CD4-positive, alpha-beta T cell treated with Interleukin-6 for 4 hours (primary cell): ENCODE data around the gene TBX4.

Source experiments
- DNase-seq: peaks from one replicate; pipeline ENCODE4 v3.0.0-alpha.2; 2020; ENCODE audit warnings: mixed read lengths

The TBX4 gene

DNA sequence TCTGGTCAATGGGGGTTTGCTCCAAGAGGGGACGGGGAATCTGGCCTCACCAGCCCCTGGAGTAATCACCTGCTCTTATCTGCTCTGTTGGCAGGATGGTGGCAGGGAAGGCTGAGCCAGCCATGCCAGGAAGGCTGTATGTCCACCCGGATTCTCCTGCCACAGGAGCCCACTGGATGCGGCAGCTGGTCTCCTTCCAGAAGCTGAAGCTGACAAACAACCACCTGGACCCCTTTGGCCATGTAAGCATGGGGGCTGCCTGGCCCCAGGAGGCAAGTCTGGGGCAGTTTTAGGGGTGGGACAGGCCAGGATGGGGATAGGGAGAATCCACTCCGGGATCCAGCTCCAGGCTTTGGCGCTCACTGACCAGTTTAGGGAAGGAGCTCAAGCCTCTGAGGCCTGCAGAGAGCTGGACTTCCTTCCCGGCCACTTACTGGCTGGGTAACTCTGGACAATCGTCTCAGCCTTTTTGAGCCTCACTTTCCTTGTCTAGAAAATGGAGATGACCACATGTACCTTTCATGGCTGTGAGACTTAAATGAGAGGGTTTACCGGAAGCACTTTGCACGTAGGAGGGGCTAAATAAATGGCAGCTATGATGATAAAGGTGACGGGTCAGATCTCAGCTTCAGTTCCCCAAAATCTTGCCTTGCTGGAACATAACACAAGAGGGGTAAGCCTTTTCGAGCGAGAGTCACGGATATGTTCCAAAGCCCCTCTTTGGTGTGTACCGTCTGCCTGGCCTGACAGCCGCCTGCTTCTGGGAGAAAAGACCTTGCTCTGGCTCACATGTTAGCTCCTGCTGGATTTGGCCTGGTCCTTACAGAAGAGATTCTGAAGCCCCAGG, 15.4 kb downstream of the TBX4 start:
- DNase-seq: no peak

DNA sequence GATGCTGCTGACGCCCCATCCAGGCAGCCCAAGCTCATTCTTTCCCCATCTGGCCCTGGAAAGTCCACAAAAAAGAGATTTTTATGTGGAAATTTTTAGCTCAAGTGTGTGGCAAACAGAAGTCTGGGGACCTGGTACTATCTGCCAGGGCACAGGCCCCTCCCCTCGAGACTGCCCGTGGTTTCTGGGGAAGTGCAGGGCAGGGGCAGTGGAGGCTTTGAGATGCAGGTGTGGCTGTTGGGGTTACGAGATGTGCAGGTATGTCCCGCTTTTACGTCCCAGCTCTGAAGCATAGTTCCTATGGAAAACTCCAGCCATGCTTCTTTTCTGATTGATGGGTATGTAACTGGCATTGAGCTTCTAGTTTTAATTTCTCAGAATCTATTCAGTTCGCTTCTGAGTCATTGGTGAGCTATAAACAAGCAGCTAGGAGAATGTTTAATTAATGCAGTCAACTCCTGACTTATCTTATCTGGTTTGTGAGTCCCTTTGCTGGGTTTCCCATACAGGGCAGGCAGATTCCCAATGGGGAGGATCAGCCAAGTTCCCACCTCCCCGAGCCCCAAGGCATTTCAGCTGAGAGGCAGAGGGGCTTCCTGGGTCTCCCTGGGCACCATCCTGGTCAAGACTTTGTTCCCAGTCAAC, 16.2 kb downstream of the TBX4 start:
- DNase-seq: no peak

DNA sequence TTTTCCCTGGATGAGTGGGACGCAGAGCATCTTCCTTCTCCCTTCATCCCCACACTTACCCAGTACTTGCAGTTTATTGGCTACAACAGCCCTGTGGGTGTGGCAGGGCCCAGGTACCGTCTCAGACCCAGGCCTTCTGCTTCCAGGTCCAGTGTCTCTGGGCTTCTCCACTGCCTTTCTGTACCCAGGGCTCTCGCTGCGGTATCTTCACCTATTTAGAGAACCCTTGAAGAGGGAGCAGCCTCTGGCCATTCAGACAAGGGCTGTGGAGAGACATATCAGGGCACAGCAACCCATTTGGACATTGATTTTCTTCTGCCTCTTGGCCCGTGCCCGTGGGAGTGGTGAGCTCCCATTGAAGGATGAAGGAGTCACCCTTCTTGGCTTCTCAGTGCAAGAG, 17.3 kb downstream of the TBX4 start:
- DNase-seq: no peak

DNA sequence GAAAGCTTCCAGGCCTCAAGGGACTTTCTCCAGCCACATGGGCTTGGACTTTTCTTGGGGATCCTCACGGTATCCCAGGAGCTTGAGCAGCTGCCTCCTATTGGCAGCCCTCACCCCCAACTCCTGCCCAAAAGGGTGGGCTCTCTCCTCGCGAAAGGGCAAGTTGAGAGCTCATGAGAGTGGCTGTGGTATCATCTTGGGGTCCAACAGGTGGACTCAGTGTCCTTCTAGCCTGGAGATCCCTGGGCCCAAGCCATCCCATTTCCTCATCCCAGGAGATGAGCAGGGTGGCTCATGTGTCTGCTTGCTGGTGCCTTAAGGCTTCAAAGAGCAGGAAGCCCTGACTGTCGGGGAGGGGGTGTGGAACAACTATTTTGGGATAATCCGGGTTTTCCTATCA, 17.7 kb downstream of the TBX4 start:
- no peak for DNase-seq

DNA sequence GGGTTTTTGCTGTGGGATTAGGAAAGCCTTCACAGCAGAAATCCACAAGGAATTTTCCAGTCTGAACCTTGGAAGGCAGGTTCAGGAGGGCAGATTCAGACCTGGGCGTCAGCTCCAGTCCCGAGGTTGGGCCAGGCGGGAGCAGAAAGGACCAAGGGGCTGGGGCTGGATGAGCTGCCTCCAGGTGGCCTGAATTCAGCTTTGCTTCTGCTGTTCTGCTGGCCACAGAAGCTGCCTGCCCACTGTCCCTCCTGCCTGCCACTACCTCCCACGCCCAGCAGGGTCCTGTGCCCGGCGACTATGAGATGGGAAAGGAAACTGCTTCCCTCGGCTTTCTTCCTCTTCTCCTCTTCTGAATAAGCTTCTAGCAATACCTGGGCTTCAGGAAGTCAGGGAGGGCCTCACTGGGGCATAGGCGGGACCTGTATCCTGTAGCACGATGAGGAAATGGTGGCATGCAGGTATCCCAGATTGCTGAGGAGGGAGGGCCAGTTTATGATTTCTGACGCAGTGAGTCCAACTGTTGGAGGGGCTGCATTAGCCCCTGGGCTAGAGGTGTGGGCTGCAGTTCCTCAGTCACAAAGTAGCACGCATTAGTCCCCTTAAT, 18.4 kb downstream of the TBX4 start:
- DNase-seq: no peak

DNA sequence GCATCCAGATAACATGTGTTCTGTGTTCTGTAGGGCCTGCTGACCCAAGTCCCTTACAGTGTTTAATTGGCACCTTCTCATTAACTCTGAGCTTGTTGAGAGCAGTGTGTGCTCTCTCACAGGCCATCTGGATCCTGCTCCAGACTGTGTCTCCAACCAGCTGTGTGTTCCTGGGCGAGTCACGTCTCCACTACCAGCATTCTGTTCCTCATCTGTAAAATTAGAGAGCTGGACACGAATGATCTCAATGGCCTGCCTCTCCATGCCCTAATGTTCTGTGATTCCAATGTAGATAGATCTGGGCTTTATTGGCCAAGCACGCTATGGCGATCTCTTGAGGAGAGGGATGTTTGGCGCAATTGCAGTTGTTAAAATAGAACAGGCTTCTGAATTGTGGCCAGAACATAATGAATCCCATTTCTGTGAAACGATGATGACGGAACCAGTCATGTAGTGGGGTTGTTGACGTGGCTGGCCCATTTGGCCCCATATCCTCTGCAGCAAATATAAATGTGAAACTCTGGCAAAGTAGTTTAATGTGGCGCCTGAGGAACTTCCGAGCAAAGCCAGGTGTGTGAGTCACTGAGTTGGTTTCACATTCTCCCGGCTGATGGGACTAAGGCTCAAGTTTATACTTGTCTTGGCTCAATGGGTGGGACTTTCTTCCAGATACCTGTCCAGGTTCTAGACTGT, 22.2 kb downstream of the TBX4 start:
- no peak for DNase-seq

DNA sequence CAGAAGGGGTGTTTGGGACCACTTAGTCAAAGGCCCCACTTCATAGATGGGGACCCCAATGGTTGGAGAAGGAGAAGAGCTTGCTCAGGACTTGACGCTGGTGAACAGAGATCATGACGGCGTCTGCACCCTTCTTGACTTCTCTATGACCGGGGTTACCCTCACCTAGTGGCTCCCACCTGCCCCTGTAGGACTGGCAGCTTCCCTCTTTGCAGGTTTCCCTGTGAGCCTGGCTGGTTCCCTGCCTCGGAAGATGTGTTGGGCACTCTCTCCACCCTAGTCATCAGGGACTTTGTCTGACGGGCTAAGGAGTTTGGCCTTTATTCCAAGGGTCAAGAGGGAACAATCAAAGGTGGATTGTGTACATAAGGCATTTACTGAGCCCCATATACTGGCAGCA, 22.7 kb downstream of the TBX4 start:
- DNase-seq: no peak

DNA sequence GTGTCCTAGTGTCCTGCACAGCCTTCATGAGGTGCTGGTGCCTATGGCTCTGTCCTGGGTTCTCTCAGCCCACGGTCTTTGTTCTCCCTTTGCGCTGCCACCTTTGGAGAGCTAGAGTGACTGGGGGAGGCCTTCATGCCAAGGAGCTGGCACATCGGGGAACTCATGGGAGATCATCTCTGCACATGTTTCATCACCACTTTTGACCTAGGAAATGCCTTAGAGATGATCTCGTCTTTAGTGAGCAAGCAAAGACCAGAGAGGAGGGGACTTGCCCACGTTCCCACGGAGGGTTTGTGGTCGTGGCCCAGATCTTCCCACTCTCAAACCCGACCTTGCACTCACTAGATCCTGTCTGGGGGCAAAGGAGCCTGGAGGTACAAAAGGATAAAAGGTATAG, 23.5 kb downstream of the TBX4 start:
- DNase-seq: no peak

DNA sequence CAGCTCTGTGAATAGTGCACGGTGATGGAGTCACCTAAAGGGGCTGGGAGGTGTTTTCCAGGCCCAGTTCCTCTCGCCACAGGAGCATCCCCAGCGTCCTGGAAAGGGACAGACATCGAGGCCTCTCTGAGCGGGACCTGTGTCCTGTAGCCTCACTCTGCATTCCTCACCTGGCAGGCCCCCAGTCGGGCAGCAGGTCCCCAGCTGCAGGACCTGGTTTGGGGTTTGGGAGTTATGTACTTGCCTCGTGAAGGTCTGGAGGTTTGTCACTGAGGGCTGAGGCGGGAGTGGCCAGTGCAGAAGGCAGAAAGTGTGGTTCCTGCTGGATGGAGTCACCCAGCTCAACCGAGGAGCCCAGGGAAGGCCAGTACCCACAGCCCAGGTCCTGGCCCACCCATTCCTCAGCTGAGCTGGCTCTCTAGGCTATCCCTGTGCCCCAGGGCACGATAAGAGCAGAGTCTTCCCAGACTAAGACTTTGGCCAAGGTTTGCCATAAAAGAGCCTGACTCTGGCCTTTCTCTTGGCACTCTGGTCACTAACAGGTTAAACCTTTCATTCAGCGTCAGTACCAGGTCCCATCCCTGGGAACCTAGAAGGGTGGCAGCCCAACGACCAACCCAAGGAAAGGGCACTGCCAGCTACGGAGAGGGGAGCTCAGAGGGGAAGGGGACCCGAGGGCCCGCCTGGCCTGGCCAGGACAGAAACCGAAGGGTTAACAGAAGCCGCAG, 24.4 kb downstream of the TBX4 start:
- no peak for DNase-seq

DNA sequence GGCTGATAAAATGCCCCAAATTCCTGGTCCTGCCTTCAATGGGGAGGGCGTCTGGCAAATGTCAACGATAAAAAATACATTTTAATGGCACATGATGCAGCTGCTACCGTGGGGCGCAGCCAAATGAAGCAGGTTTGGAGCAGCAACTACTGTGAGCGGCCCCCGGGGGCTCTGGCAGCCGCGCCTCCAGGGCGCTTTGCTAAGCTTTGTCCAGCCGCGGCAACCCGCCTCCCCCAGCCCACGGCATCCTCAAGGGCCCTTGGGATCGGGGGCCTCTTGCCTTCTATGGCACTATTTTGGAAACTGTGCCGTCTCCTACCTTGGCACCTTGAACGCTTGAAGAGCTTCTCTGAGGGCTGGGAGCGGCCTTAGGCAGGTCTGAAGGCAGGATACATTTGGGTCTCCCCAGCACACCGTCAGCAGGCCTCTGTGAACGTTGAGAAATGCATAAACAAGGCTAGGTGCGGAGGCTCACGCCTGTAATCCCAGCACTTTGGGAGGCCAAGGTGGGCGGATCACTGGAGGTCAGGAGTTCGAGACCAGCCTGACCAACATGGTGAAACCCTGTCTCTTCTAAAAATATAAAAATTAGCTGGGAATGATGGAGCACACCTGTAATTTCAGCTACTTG, 25.1 kb downstream of the TBX4 start:
- no peak for DNase-seq

DNA sequence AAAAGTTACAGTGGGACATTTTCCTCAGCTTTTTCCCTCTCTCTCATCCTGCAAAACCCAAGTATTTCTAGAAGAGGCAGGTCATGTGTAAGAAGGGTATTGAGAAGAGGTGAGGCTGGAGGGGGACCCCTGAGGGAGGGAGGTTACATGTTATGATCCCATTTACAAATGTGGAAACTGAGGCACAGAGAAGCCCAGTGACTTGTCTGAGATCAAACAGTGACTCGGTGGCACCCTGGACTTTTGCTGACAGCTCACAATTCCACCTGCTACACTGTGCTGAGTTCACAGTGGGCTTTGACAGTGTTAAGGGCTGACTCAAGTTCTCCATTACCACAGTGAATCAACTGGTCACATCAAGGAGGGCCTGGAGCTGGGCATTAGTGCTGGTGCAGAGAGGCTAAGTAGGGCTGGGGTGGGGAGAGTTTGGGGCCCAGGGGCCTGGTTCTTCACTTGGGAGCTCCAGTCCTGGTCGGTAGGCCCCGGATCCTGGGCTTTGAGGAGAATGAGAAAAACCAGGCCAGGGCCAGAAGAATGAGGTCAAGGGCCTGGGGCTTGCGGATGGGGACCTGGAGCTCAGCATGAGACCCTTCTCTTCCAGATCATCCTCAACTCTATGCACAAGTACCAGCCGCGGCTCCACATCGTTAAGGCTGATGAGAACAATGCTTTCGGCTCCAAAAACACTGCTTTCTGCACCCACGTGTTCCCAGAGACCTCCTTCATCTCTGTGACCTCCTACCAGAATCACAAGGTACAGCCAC, 26.0 kb downstream of the TBX4 start:
- DNase-seq: no peak

DNA sequence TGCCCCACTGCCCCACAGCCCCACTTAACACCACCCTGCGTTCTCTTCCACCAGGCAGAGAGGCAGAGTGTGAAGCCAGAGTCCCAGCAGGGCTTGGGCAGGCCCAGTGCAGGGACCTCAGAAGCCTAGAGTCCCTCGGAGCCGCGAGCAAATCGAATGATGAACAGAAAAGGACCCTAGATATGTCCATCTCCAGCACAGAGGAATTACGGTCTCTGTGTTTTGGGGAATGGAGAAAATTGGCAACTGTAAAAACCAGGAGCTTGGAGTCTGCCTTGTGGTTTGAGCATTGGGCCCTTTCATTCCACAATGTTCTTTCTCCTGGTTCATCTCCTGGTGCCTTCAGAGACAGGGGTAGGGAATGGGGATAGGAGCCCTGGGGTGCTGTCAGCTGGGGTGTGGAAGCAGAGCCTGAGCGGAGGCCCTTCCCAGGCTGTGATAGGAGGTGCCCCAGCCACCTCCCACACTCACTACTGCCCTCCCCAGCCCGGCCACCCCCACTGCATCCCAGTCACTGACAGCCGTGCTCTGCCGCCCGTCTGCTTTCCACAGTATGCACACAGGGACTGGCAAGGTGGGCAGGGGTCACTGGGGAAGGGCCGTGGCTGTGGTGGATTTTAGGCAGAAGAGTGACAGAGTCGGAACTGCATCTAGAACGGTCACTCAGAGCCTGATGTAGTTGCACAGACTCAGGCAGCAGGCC, 26.7 kb downstream of the TBX4 start:
- no peak for DNase-seq

DNA sequence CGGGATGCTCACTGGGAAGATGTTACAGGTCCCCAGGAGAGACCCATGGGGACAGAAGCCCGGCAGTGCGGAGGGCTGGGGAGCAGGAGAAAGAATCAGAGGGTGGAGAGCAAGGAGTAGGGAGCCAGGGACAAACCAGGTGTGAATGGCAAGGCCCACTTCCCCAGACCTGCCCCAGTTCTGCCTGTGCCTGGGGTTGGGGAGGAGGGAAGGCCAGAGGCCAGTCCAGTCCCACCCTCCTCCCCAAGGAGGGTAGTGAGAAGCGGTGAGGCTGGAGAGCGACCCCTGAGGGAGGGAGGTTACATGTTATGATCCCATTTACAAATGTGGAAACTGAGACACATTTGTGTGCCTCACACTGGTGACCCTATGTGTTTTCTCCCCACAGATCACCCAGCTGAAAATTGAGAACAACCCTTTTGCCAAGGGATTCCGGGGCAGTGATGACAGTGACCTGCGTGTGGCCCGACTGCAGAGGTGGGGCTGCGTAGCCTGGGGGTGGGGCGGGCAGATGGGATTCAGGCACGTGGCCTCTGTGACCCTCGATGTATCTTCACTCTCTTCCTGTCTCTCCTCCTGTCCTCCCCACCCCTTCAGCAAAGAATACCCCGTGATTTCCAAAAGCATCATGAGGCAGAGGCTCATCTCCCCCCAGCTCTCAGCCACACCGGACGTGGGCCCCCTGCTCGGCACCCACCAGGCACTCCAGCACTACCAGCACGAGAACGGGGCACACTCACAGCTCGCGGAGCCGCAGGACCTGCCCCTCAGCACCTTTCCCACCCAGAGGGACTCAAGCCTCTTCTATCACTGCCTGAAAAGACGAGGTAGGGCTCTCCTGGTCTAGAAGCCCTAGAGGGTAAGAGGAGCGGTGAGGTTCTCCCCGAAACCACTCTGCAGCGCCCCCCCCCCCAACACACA, 27.5 kb downstream of the TBX4 start:
- DNase-seq: no peak

DNA sequence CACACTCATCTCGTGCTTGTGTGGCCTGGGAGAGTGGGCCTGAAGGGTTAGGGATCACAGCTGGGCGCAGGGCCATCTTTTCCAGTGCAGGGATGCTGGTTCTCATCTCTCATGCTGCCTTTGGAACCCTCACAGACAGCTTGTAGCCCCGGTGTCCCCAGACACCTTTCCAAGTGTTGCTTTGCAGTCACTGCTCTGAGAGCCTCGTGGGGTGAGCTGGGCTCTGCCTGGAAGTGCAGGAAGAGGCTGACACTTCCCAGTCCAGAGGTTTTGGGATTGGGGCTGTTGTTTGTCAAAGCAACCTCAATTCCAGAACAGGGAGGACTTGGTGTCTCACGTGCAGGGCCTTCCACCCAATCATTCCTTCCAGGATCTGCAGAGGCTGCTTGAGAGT, 28.2 kb downstream of the TBX4 start:
- no peak for DNase-seq

DNA sequence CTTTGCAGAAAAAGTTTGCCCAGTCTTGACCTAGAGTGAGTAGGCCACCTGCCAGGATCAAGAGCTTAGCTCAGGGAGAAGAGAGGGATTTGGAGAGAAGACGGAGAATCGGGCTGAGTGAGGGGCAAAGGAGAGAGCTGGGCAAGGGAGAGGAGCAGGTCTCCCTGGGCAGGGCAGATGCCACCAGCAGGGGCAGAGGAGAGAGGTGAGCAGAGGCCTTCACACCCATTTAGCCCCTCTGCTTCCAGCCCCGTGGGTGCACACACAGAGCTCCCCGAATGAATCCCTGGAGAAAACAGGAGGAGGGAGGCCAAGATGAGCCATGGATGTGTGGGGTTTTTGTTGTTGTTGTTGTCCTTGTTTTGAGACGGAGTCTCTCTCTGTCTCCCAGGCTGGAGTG, 29.2 kb downstream of the TBX4 start:
- DNase-seq: no peak

DNA sequence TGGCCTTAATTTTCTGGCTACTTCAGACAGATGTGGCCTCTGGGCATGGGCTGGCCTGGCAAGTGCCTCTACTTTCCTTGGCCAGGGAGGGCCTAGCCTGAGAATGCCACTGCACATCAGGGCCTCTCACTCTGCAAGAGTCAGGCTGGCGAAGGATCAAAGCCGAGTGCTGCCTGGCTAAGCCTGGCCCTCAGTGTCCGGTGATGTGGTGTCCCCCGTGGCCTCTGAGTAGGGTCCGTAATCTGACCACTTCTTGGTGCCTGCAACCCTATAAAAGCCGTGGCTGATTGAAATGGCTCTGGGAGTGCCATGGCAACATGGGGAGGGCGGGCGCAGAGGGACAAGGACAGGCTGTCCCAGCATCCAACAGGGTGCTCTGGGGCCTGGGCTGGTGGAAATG, 30.2 kb downstream of the TBX4 start:
- DNase-seq: no peak

DNA sequence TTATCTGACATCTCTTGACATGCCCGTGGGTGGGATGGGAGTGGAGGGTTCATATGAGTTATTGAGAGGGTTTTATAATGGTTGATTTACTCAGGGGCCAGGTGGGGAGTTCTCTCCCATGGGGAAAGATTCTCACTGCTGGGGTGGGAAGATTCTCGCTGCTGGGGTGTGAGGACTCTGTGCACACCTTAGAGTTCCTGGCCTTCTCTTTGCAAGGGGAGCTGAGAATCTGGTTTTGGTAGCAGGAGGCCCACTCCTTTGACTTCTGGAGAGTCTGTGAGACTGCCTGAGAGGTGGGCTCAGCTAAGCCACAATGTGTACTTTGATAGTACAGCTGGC, 31.5 kb downstream of the TBX4 start:
- DNase-seq: no peak

DNA sequence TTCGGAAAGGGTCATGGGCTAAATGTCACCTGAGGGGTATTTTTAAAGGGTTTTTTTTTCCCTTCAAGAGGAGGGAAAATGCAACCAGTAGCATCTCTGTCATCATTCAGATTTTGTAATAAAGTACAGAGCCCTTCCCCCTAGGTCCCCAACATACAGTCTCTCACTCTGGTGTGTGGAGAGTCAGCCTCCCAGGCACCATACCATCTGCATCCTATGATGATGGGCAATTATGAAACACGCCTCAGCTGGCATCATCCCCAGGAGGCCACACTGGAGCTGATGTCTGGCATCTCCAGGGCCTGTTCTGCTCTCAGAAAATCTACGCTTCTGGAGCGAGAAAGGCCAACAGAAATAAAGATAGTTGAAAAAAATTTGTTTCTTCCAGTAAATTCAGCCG, 32.0 kb downstream of the TBX4 start:
- no peak for DNase-seq

DNA sequence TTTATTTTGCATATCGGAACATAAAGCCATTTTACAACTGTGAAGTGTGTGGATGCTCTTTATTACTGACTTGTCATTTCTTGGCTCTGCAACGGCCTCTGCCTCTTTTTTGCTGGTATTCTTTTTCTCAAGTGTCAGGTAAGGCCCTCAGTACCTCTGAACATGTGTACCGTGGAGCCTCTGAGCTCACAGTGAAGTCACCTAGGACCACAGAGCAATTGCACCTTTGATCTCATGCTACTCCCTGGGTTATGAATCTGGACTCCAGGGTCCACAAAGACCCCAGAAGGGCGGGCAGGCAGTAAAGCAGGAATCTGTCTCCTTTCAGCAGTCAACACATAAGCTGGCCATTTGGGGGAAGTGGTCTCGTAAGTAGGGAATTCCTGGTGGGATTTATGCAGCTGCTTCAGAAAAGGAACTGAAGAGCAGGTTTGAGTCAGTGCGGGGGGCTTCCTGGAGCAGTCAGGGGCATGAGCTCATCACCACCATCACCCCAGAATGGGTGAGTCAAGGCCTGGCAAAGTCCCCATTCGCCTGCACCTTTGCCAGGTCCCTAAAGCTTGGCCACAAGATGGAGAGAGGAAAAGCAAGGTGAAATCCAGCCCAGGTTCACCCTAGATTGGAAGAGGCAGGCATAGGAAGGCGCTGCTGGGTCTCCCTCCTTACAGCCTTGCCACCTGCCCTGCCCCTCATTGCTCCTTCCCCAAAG, 33.0 kb downstream of the TBX4 start:
- DNase-seq: no peak
